ACHN (cell line): ENCODE measurements around the gene PDE4DIP.
"Not testable (repeated sequence)": the region's sequence is repeated elsewhere in the genome, so short reads cannot be mapped to it uniquely, and the experiment has no call there.

Experiments
- DNase-seq: peaks from one replicate; pipeline ENCODE4 v3.0.0-alpha.2; 2015
- in situ Hi-C: cut with HindIII; loops from 2 replicates; pipeline ENCODE4 v1.10.0; 2017; ENCODE audit warnings: low sequenced_read_pairs, low pct_ligation_motif_present, low pct_unique_long_range_greater_than_20kb

PDE4DIP gene

DNA sequence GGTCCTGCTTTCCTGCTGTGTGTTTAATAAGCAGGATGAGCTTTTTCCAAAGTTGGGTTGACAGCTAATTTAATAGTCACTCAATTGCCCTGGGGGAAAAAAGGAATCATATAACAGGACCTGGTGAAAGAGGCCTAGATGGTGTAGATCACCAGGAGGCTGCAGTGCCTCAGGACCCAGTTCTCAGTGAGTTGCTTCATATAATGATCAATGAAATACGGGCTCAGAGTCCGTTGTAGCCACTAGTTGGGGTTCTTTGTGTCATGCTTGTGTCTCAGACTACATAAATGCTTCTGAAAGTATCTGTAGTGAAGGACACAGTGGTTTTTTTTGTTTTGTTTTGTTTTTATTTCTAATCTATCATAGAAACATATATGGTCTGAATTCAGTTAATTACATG, 164.5 kb downstream of the PDE4DIP start:
- in situ Hi-C loops, DNase-seq: not testable (repeated sequence)

DNA sequence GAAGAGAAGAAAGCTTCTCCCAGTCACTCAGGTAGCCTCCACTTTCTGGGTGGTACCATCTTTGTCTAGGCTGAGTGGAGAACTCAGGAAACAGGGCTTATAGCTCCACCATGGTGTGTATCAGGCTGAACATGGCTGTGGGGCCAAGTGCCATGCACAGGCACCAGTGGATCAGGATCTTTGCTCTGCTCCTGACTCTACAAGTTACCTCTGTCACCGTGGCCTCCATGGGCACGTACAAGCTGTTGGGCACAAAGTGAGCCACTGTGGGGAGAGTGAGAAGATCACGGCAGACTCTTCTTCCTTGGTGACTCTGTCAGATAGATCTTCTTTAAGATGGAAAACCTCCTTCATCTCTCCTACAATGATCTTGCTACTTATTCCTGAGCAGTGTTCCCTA, 165.5 kb downstream of the PDE4DIP start:
- DNase-seq, in situ Hi-C loops: not testable (repeated sequence)

DNA sequence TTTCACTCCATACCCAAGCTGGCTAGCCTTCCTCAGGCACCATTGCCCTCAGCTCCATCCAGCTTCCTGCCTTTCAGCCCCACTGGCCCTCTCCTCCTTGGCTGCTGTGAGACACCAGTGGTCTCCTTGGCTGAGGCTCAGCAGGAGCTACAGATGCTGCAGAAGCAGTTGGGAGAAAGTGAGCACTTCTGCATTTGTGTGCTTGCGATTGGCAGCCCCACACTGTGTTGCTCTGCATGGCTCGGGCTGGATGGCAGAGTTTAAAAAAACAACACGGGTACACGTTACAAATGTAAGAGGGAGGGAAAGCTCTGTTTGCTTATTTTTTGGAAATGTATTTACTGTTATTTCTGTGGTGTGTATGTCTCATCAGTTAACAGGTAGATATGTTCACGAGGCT, 168.4 kb downstream of the PDE4DIP start:
- DNase-seq, in situ Hi-C loops: not testable (repeated sequence)

GRCh38 chr1:149013513-149013912, 169.3 kb downstream of the PDE4DIP start:
- DNase-seq, in situ Hi-C loops: not testable (repeated sequence)

DNA sequence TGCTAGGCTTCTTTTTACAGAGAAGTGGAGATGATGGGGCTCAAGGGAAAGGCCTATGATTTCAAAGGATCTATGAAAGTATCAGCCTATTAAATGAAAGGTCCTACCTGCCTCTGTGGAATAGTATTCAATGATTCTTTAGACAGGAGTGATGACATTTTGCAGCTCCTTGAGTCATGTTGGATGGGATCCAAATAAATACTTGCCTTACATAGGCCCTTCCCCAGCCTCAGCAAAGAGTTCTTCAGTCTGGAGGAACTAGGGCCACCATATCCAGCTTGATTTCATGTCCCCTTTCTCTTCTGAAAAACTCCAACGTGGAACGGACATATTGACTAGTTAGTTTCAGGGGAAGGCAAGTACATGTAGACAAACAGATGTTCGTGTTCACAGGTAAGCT, 171.3 kb downstream of the PDE4DIP start:
- DNase-seq, in situ Hi-C loops: not testable (repeated sequence)

GRCh38 chr1:149016626-149017025, 172.4 kb downstream of the PDE4DIP start:
- in situ Hi-C loops, DNase-seq: not testable (repeated sequence)

- in situ Hi-C loops, DNase-seq: not testable (repeated sequence)
Observed at GRCh38 chr1:149018577-149018976, 174.3 kb downstream of the PDE4DIP start.

- in situ Hi-C loops, DNase-seq: not testable (repeated sequence)
Observed at GRCh38 chr1:149024327-149024726, 180.1 kb downstream of the PDE4DIP start.

- DNase-seq, in situ Hi-C loops: not testable (repeated sequence)
Observed at GRCh38 chr1:149033916-149034315, 189.7 kb downstream of the PDE4DIP start.

DNA sequence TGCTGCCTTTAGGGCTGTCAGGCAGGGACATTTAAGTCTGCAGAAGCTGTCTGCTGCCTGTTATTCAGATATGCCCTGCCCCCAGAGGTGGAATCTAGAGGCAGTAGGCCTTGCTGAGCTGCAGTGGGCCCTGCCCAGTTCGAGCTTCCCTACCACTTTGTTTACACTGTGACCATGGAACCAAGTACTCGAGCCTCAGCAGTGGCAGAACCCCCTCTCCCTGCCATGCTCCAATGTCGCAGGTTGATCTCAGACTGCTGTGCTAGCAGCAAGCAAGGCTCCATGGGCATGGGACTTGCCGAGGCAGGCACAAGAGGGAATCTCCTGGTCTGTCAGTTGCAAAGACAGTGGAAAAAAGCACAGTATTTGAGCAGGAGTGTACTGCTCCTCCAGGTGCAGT, 198.8 kb downstream of the PDE4DIP start:
- in situ Hi-C loops, DNase-seq: not testable (repeated sequence)

GRCh38 chr1:149064611-149065010, 220.4 kb downstream of the PDE4DIP start:
- DNase-seq, in situ Hi-C loops: not testable (repeated sequence)

- DNase-seq, in situ Hi-C loops: not testable (repeated sequence)
Observed at GRCh38 chr1:149075505-149076127, 231.4 kb downstream of the PDE4DIP start.
